Upper lobe of right lung (tissue), 1 donor: ENCODE results near the gene FTCD. TPM values are rescaled to one million over a fixed set of nuclear protein-coding genes. Genes with fewer than 3 reads are reported as not detected.

Experiments
- ATAC-seq: fragments of 200-7000 bp; cut with Tn5 transposase; one replicate; pipeline ENCODE4 v1.9.1; 2020; ENCODE audit warnings: mild to moderate bottlenecking, moderate library complexity
- DNase-seq: peaks from one replicate; pipeline ENCODE4 v3.0.0-alpha.2; 2020
- H3K27ac ChIP-seq: fragments of 200-600 bp; one replicate; pipeline ENCODE4 v1.8.0; 2022
- H3K27me3 ChIP-seq: fragments of 200-600 bp; one replicate; pipeline ENCODE4 v1.8.0; 2022; ENCODE audit warnings: mild to moderate bottlenecking
- H3K36me3 ChIP-seq: fragments of 200-600 bp; one replicate; pipeline ENCODE4 v1.8.0; 2022
- H3K4me1 ChIP-seq: fragments of 200-600 bp; one replicate; pipeline ENCODE4 v1.8.0; 2022
- H3K4me3 ChIP-seq: fragments of 200-600 bp; one replicate; pipeline ENCODE4 v1.8.0; 2022; ENCODE audit warnings: mild to moderate bottlenecking
- H3K9me3 ChIP-seq: fragments of 200-600 bp; one replicate; pipeline ENCODE4 v1.8.0; 2022
- intact Hi-C: fragments of 100-400 bp; cut with DNase I; formaldehyde crosslinking; loops from one replicate; pipeline ENCODE4 v1.11.0; 2022
- total RNA-seq: library from RNA; stranded (reverse); fragmentation: NEBNext Ultra II Directional; extraction: Animal tissue kit (Norgen Biotek cat#: 25700); gene quantifications from one replicate; pipeline ENCODE4 v1.2.1, GENCODE V29; 2021
- TF ChIP-seq, protein P1 (sequence below): fragments of 200-600 bp; IDR thresholded peaks from one replicate; pipeline ENCODE4 v1.8.0; 2022; ENCODE audit warnings: antibody characterized with exemption
- donor health status: DM: no; HTN: yes; CAD: no; lungs with severe emphysema.

FTCD gene
- total RNA-seq, 1 donor from 2014 or later: 0.46 TPM

DNA sequence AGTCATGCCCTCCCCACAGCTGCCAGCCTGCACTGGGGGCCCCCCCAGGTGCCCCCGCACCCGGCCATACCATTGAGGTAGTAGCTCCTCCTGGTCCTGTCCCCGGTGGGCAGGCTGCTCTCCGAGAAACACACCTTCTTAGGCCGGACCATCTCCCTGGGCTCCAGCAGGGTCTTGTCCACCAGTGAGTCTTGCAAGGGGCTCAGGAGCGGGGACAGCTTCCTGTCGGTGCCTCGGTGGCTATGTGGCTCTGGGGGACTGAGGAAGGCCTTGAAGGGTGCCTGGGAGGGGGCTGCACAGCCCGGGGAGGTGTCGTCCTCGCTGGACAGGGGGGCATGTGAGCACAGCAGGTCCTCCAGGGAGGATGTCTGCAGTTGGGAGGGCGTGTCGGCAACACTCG, 12.9 kb upstream of the FTCD start:
- peak; percentile 57 for DNase-seq
- TF ChIP-seq, protein P1, sequence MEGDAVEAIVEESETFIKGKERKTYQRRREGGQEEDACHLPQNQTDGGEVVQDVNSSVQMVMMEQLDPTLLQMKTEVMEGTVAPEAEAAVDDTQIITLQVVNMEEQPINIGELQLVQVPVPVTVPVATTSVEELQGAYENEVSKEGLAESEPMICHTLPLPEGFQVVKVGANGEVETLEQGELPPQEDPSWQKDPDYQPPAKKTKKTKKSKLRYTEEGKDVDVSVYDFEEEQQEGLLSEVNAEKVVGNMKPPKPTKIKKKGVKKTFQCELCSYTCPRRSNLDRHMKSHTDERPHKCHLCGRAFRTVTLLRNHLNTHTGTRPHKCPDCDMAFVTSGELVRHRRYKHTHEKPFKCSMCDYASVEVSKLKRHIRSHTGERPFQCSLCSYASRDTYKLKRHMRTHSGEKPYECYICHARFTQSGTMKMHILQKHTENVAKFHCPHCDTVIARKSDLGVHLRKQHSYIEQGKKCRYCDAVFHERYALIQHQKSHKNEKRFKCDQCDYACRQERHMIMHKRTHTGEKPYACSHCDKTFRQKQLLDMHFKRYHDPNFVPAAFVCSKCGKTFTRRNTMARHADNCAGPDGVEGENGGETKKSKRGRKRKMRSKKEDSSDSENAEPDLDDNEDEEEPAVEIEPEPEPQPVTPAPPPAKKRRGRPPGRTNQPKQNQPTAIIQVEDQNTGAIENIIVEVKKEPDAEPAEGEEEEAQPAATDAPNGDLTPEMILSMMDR: no peak
- H3K4me3 ChIP-seq: no peak overlapping the region
- no peaks in the 10 kb centered on the region for H3K9me3 ChIP-seq
- no peaks in the 10 kb centered on the region for H3K27me3 ChIP-seq
- ATAC-seq: peak; percentile 14
- no peaks in the 10 kb centered on the region for H3K4me1 ChIP-seq
- intact Hi-C loops: no loop called here
- H3K36me3 ChIP-seq: no peaks in the 10 kb centered on the region
- H3K27ac ChIP-seq: no peak overlapping the region

DNA sequence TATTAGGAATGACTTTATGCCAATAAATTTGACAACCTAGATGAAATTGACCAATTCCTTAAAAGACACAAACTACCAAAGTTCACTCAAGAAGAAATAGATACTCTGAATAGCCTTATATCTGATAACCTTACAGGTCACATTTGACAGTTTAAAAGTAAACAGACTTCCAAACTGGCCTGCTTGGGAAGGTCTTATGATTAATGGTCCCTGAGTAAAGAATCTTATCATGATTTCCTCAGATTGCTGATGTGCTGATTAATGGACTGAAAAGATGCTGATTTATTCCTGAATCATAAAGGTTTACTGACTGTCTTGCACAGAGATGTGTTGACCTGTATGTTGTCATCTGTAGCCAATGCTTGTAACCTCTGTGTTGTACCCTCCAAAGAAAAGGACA, 9.7 kb upstream of the FTCD start:
- Histone ChIP-seq H3K36me3 (no peaks in the 10 kb centered on the region), H3K4me1 (no peaks in the 10 kb centered on the region), H3K4me3 (no peak overlapping the region), H3K27me3 (no peaks in the 10 kb centered on the region), H3K27ac (no peak overlapping the region), H3K9me3 (no peaks in the 10 kb centered on the region)
- DNase-seq (no peak), ATAC-seq (no peak)
- intact Hi-C loops: no loop called here
- TF ChIP-seq, protein P1: no peak

DNA sequence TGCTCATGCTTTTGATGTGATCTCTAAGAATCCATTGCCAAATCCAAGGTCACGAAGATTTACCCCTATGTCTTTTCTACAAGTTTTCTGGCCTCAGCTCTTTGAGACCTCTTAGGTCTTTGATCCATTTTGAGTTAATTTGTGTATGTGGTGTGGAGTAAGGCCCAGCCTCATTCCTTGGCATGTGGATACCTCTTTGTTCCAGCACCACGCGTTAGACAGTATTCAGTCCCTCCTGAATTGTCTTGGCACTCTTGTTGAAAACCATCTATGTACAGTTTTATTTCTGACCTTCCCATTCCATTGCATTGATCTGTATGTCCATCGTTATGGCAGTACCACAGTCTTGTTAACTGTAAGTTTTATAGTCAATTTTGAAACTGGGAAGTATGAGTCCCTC, 8.0 kb upstream of the FTCD start:
- Histone ChIP-seq H3K4me1 (no peaks in the 10 kb centered on the region), H3K27me3 (no peaks in the 10 kb centered on the region), H3K9me3 (no peaks in the 10 kb centered on the region), H3K27ac (no peak overlapping the region), H3K4me3 (no peak overlapping the region), H3K36me3 (no peaks in the 10 kb centered on the region)
- intact Hi-C loops: no loop called here
- DNase-seq: no peak
- no peak for ATAC-seq
- TF ChIP-seq, protein P1: no peak

DNA sequence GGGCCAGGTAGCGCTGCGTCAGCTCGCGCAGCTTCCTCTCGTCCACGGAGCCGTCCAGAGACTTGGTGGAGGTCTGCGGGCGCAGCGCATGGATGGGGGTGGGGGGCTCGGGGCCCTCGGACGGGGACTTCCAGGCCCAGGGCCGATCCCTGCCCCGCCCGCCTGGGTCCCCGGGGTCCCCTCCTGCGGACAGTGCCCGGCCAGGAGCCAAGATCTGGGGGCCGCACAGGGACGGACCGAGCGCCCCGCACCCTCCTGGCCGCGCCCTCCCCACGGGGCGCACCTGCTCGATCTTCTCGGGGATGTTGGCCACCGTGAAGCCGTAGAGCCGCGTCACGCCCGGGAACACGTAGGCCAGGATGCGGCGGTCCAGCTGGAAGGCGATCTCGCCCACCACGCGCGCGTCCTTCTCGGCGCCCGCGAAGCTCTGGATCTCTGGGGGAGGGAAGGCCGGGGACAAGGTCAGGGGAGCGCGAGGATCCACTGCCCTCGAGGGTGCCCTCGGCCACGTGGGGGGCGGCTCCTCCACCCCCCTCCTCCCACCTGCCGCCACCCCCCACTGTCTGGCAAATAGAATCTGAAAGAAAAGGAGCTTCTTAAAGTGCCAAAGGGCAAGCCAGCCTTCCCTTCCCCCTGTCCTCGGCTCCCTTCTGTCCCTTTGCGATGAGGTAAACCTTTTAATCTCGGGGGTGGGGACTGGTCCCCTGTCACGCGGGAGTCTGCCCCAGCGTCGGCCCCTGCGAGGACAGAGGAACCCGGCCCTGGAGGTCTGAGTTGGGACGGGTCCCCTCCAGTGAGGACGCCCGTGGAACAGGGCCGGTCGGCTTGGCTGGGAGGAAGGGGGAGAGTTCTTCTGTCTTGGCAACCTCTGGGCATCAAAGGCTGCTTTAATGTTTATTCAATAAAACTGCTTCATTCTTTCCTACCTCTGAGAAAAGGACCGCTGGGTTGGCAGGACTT, 6.5 kb upstream of the FTCD start:
- peak; percentile 58 for DNase-seq
- no peak overlapping the region for H3K4me3 ChIP-seq
- ATAC-seq: no peak
- intact Hi-C loops: no loop called here
- no peaks in the 10 kb centered on the region for H3K27me3 ChIP-seq
- no peak overlapping the region for H3K27ac ChIP-seq
- H3K4me1 ChIP-seq: no peaks in the 10 kb centered on the region
- TF ChIP-seq, protein P1: no peak
- no peaks in the 10 kb centered on the region for H3K9me3 ChIP-seq
- H3K36me3 ChIP-seq: no peaks in the 10 kb centered on the region

DNA sequence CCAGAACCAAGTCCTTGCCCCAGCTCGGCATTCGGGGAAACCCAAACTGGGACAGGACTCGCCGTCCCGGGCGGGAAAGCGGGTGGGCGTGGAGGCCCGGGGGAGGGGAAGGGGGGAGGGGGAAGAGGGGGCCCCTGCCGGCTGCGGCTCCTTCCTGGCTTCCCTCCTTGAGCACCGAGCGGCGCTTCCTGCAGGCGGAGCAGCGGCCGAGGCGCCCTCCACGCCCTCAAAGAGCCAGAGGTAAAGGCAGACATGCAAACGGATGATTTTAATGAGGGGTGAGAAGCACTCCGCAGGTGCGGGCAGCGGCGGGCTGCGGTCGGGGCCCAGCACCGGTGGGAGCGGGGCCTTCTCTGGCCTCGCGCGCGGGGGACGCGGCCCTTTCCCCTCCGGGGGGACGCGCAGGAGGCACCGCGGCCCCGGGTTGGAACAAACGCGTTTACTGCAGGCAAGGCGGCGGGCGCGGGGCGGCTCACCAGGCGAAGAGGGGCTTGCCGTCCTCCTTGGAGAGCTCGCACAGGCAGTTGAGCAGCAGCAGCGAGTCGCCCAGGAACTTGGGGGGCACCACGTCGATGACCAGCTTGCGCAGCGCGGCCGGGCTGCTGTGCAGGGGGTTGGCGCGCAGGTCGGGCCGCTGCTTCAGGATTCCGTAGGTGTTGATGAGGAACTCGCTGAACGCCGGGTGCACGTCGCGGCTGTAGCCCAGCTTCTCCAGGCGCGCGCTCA, 5.7 kb upstream of the FTCD start:
- intact Hi-C loops: no loop called here
- Histone ChIP-seq H3K4me3 (no peak overlapping the region), H3K9me3 (no peaks in the 10 kb centered on the region), H3K27me3 (no peaks in the 10 kb centered on the region), H3K4me1 (no peaks in the 10 kb centered on the region), H3K27ac (no peak overlapping the region), H3K36me3 (no peaks in the 10 kb centered on the region)
- TF ChIP-seq, protein P1: no peak
- DNase-seq: no peak
- no peak for ATAC-seq
